ENCODE measurements around the gene GPC5.
"Not testable (repeated sequence)": the region's sequence is repeated elsewhere in the genome, so short reads cannot be mapped to it uniquely, and the experiment has no call there.

Gene GPC5

GRCh38 chr13:92896842-92897241 lies 1498.4 kb downstream of the GPC5 start:
- TF ChIP-seq CTCF (IDR thresholded peaks at IDR 0.05; ENCODE audit: extremely low read depth, missing control alignments) = no peak
- DNase-seq (ENCODE audit: low spot score) = no peak

- not testable (repeated sequence) for DNase-seq (ENCODE audit: low spot score)
Observed at GRCh38 chr13:92898946-92899345, 1500.5 kb downstream of the GPC5 start.

GRCh38 chr13:92900446-92900845 lies 1502.0 kb downstream of the GPC5 start:
- no peak for TF ChIP-seq CTCF (IDR thresholded peaks at IDR 0.05; ENCODE audit: extremely low read depth, missing control alignments)

GRCh38 chr13:92901739-92902138 lies 1503.3 kb downstream of the GPC5 start:
- TF ChIP-seq CTCF (IDR thresholded peaks at IDR 0.05; ENCODE audit: extremely low read depth, missing control alignments) = no peak
- no peak for DNase-seq (ENCODE audit: low spot score)

More at GRCh38 chr13:92900446-92900845, 1502.0 kb downstream of the GPC5 start:
- DNase-seq (ENCODE audit: low spot score) = no peak

GRCh38 chr13:92912629-92913028 lies 1514.2 kb downstream of the GPC5 start:
- TF ChIP-seq CTCF (IDR thresholded peaks at IDR 0.05; ENCODE audit: extremely low read depth, missing control alignments) = no peak
- DNase-seq (ENCODE audit: low spot score) = no peak

GRCh38 chr13:92913840-92914239 lies 1515.4 kb downstream of the GPC5 start:
- TF ChIP-seq CTCF (IDR thresholded peaks at IDR 0.05; ENCODE audit: extremely low read depth, missing control alignments) = no peak

More at GRCh38 chr13:92913840-92914239, 1515.4 kb downstream of the GPC5 start:
- DNase-seq (ENCODE audit: low spot score) = no peak

Measured in GM20000 (cell line).